IMR-90 (cell line): ENCODE data around the gene RIMBP2. TPM values are rescaled to one million over a fixed set of nuclear protein-coding genes. Genes with fewer than 3 reads are reported as not detected.

Experiments
- ATAC-seq: fragments of 200-7000 bp; cut with Tn5 transposase; 2 replicates; pipeline ENCODE4 v1.9.1; 2020; ENCODE audit warnings: low read depth, mild to moderate bottlenecking, moderate library complexity
- BruUV-seq: library from RNA; stranded (reverse); fragments of 400-500 nt; replicated peaks from 2 replicates; lab custom pipeline; 2021; lab: Mats Ljungman, UMichigan
- CTCF ChIA-PET: fragments of 300-600 bp; formaldehyde crosslinking; extraction: SDS; loops from one replicate; lab custom pipeline; 2021; ENCODE audit warnings: antibody characterized with exemption; lab: Yijun Ruan, JAX
- POLR2A ChIA-PET: fragments of 300-600 bp; sonication (Branson Sonifier 250); formaldehyde crosslinking; loops from one replicate; lab custom pipeline; 2022; ENCODE audit warnings: antibody characterized with exemption; ENCODE audit not compliant: unreplicated experiment; lab: Charles Lee
- DNase-seq: peaks from one replicate; pipeline ENCODE4 v3.0.0; 2013
- H2AFZ ChIP-seq: replicated peaks from 2 replicates; pipeline ENCODE3; 2013; ENCODE audit warnings: low read length, mild to moderate bottlenecking; ENCODE audit not compliant: poor library complexity
- H2AK5ac ChIP-seq: 2 replicates; pipeline ENCODE4 v1.6.1; 2013; ENCODE audit warnings: low read depth, low read length, inconsistent platforms
- H2AK9ac ChIP-seq: replicated peaks from 2 replicates; pipeline ENCODE3; 2013; ENCODE audit warnings: mild to moderate bottlenecking, low read depth, low read length, moderate library complexity; ENCODE audit not compliant: poor library complexity
- H2BK120ac ChIP-seq: 2 replicates; pipeline ENCODE4 v1.6.1; 2013; ENCODE audit warnings: low read depth, low read length, inconsistent platforms
- H2BK15ac ChIP-seq: 3 replicates; pipeline ENCODE4 v1.6.1; 2013; ENCODE audit warnings: low read depth, low read length, inconsistent platforms
- H2BK20ac ChIP-seq: 2 replicates; pipeline ENCODE4 v1.6.1; 2013; ENCODE audit warnings: low read depth, mild to moderate bottlenecking, inconsistent platforms, low read length, moderate library complexity
- H2BK5ac ChIP-seq: 2 replicates; pipeline ENCODE4 v1.6.1; 2013; ENCODE audit warnings: mild to moderate bottlenecking, low read depth, low read length, inconsistent platforms; ENCODE audit not compliant: poor library complexity, severe bottlenecking
- H3K14ac ChIP-seq: replicated peaks from 2 replicates; pipeline ENCODE4 v1.6.1; 2013; ENCODE audit warnings: low read depth, low read length, inconsistent platforms
- H3K18ac ChIP-seq: 2 replicates; pipeline ENCODE4 v1.6.1; 2013; ENCODE audit warnings: low read depth, low read length, control low read depth
- H3K23ac ChIP-seq: 2 replicates; pipeline ENCODE4 v1.6.1; 2013; ENCODE audit warnings: low read depth, low read length, inconsistent platforms
- H3K27ac ChIP-seq: 2 replicates; pipeline ENCODE4 v1.5.1; 2013; ENCODE audit warnings: mild to moderate bottlenecking, control low read depth, low read length; ENCODE audit not compliant: insufficient read depth
- H3K27me3 ChIP-seq: 2 replicates; pipeline ENCODE4 v1.6.1; 2013; ENCODE audit warnings: low read length; ENCODE audit not compliant: control insufficient read depth, insufficient read depth
- H3K36me3 ChIP-seq: 2 replicates; pipeline ENCODE4 v1.6.1; 2013; ENCODE audit warnings: low read length, mixed read lengths; ENCODE audit not compliant: control insufficient read depth, insufficient read depth
- H3K4ac ChIP-seq: 2 replicates; pipeline ENCODE4 v1.6.1; 2013; ENCODE audit warnings: low read depth, low read length, inconsistent platforms
- H3K4me1 ChIP-seq: 2 replicates; pipeline ENCODE4 v1.6.1; 2013; ENCODE audit warnings: low read length, mixed read lengths; ENCODE audit not compliant: control insufficient read depth, insufficient read depth
- H3K4me2 ChIP-seq: 2 replicates; pipeline ENCODE4 v1.6.1; 2013; ENCODE audit warnings: low read depth, mild to moderate bottlenecking, control low read depth, low read length, moderate library complexity
- H3K4me3 ChIP-seq: 2 replicates; pipeline ENCODE4 v1.5.1; 2013; ENCODE audit warnings: low read depth, mild to moderate bottlenecking, control low read depth, low read length, moderate library complexity; ENCODE audit not compliant: insufficient read depth
- H3K56ac ChIP-seq: 2 replicates; pipeline ENCODE4 v1.6.1; 2013; ENCODE audit warnings: low read length, inconsistent platforms; ENCODE audit not compliant: insufficient read depth; ENCODE audit errors: extremely low read depth
- H3K79me1 ChIP-seq, 2 experiments: 2 replicates each; pipeline ENCODE4 v1.6.1; 2013; ENCODE audit warnings: low read length in 2 of 2, inconsistent platforms in 1 of 2, low read depth in 1 of 2
- H3K9ac ChIP-seq: 2 replicates; pipeline ENCODE4 v1.6.1; 2013; ENCODE audit warnings: low read depth, low read length, control low read depth
- H3K9me1 ChIP-seq: 2 replicates; pipeline ENCODE4 v1.6.1; 2013; ENCODE audit warnings: low read length, inconsistent platforms; ENCODE audit not compliant: insufficient read depth
- H3K9me3 ChIP-seq: 2 replicates; pipeline ENCODE4 v1.6.1; 2013; ENCODE audit warnings: low read length; ENCODE audit not compliant: control insufficient read depth, insufficient read depth
- H4K20me1 ChIP-seq: 2 replicates; pipeline ENCODE4 v1.6.1; 2013; ENCODE audit warnings: low read length, inconsistent platforms; ENCODE audit not compliant: insufficient read depth
- H4K5ac ChIP-seq: 2 replicates; pipeline ENCODE4 v1.6.1; 2013; ENCODE audit warnings: mild to moderate bottlenecking, low read depth, low read length, control low read depth
- H4K8ac ChIP-seq, 2 experiments: 2 replicates each; pipeline ENCODE4 v1.6.1; 2013; ENCODE audit warnings: low read depth in 2 of 2, low read length in 2 of 2, control low read depth in 1 of 2, inconsistent platforms in 1 of 2
- H4K91ac ChIP-seq: 2 replicates; pipeline ENCODE4 v1.6.1; 2013; ENCODE audit warnings: low read depth, low read length, inconsistent platforms; ENCODE audit not compliant: insufficient read depth
- MAZ ChIP-seq: IDR thresholded peaks from 2 replicates; pipeline ENCODE4 v1.6.1; 2012; ENCODE audit warnings: low read depth, mild to moderate bottlenecking, low read length, improper control_type of control experiment, moderate library complexity, borderline replicate concordance
- MXI1 ChIP-seq: IDR thresholded peaks from 2 replicates; pipeline ENCODE4 v1.6.1; 2012; ENCODE audit warnings: low read depth, mild to moderate bottlenecking, low read length, moderate library complexity, borderline replicate concordance
- WGBS, 2 experiments: methylation state at CpG; one replicate each; pipeline versions ENCODE4 v1.1.5 to v1.1.7; 2013; ENCODE audit warnings: missing lambda C conversion rate in 2 of 2; ENCODE audit not compliant: insufficient read length in 1 of 2; ENCODE audit errors: extremely low coverage in 2 of 2; 5-methylcytosine and 5-hydroxymethylcytosine counted together
- dilution Hi-C: fragments of 300-500 bp; cut with HindIII; formaldehyde crosslinking; loops from one replicate; pipeline ENCODE4 v1.14.3; 2018; ENCODE audit warnings: low sequenced_read_pairs; ENCODE audit not compliant: unreplicated experiment
- in situ Hi-C: fragments of 300-500 bp; cut with MboI; formaldehyde crosslinking; loops from 3 replicates; pipeline ENCODE4 v1.14.3; 2019; ENCODE audit warnings: low sequenced_read_pairs, inconsistent platforms, mixed read lengths
- intact Hi-C: fragments of 100-400 bp; cut with micrococcal nuclease; formaldehyde crosslinking; loops from 2 replicates; pipeline ENCODE4 v1.10.0; 2022
- polyA plus RNA-seq, 3 experiments: library from polyadenylated mRNA; depleted of rRNA; stranded (reverse); fragments of >200 nt; gene quantifications; 2 replicates each; pipeline ENCODE4 v1.2.3, GENCODE V29; 2012; ENCODE audit warnings: low replicate concordance in 1 of 3
- total RNA-seq: library from RNA; depleted of rRNA; stranded (reverse); fragments of >200 nt; gene quantifications from 2 replicates; pipeline ENCODE4 v1.2.3, GENCODE V29; 2012
- TF ChIP-seq, protein P1 (sequence below): conservative IDR thresholded peaks from 2 replicates; pipeline ENCODE4 v1.5.1; 2012; ENCODE audit warnings: mild to moderate bottlenecking, low read depth, low read length, improper control_type of control experiment
- TF ChIP-seq, protein P2 (sequence below): fragments of 150-350 bp; IDR thresholded peaks from 2 replicates; pipeline ENCODE4 v1.6.1; 2017; ENCODE audit warnings: mild to moderate bottlenecking, antibody characterized with exemption, low read length, low read depth

RIMBP2 gene
- total and polyA plus RNA-seq, 2 of the 4 experiments (the other 2 are of a cell fraction), result not detected

DNA sequence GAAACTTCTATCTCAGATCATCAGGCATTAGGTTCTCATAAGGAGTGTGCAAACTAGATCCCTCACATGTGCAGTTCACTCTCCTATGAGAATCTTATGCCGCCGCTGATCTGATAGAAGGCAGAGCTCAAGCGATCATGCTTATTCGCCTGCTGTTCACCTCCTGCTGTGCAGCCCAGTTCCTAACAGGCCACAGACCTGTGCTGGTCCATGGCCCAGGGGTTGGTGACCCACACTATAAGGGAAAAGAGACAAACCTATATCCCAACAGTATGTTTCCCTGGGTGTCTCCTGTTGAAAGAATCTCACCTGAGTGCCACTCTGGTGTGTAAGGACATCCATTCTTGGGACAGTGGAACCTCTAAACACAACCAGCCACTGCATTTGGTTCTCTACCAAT is 186.3 kb downstream of the RIMBP2 start:
- Histone ChIP-seq H2BK5ac (no peak overlapping the region), H3K14ac (no peak overlapping the region), H3K9me1 (no peaks in the 10 kb centered on the region), H3K79me1 (no peaks in the 10 kb centered on the region), H3K27me3 (no peaks in the 10 kb centered on the region), H2BK120ac (no peak overlapping the region), H3K18ac (no peak overlapping the region), H4K91ac (no peak overlapping the region), H2AFZ (no peak overlapping the region), H3K56ac (no peak overlapping the region), H4K5ac (no peak overlapping the region), H3K36me3 (no peaks in the 10 kb centered on the region), H3K27ac (no peak overlapping the region), H4K8ac (no peak overlapping the region), H2AK5ac (no peak overlapping the region), H3K4me1 (no peaks in the 10 kb centered on the region), H2AK9ac (no peak overlapping the region), H2BK15ac (no peak overlapping the region), H3K4ac (no peak overlapping the region), H3K4me3 (no peak overlapping the region), H3K9ac (no peak overlapping the region), H2BK20ac (no peak overlapping the region), H4K20me1 (no peaks in the 10 kb centered on the region), H3K23ac (no peak overlapping the region), H3K4me2 (no peak overlapping the region), H3K9me3 (peaks cover 11% of the 10 kb centered on the region)
- intact Hi-C loops (no loop called here), in situ Hi-C loops (no loop called here), dilution Hi-C loops (no loop called here)
- ChIA-PET POLR2A (no interaction called here), CTCF (no interaction called here)
- no peak for ATAC-seq
- TF ChIP-seq MAZ (no peak), MXI1 (no peak)
- TF ChIP-seq, protein P1, sequence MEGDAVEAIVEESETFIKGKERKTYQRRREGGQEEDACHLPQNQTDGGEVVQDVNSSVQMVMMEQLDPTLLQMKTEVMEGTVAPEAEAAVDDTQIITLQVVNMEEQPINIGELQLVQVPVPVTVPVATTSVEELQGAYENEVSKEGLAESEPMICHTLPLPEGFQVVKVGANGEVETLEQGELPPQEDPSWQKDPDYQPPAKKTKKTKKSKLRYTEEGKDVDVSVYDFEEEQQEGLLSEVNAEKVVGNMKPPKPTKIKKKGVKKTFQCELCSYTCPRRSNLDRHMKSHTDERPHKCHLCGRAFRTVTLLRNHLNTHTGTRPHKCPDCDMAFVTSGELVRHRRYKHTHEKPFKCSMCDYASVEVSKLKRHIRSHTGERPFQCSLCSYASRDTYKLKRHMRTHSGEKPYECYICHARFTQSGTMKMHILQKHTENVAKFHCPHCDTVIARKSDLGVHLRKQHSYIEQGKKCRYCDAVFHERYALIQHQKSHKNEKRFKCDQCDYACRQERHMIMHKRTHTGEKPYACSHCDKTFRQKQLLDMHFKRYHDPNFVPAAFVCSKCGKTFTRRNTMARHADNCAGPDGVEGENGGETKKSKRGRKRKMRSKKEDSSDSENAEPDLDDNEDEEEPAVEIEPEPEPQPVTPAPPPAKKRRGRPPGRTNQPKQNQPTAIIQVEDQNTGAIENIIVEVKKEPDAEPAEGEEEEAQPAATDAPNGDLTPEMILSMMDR, result no peak
- TF ChIP-seq, protein P2, sequence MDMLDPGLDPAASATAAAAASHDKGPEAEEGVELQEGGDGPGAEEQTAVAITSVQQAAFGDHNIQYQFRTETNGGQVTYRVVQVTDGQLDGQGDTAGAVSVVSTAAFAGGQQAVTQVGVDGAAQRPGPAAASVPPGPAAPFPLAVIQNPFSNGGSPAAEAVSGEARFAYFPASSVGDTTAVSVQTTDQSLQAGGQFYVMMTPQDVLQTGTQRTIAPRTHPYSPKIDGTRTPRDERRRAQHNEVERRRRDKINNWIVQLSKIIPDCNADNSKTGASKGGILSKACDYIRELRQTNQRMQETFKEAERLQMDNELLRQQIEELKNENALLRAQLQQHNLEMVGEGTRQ, result no peak
- no TSS peak for BruUV-seq
- WGBS, 2 experiments, result 63% methylated on average over 3 of the region's 4 CpGs; no CpG with 5 or more reads in 1 of the 2 experiments
- no peak for DNase-seq
